Measurements from ENCODE around the gene HMCN2. TPM values are rescaled to one million over a fixed set of nuclear protein-coding genes. Genes with fewer than 3 reads are reported as not detected.

The HMCN2 gene
- total RNA-seq, 1 donor: under 0.01 TPM

DNA sequence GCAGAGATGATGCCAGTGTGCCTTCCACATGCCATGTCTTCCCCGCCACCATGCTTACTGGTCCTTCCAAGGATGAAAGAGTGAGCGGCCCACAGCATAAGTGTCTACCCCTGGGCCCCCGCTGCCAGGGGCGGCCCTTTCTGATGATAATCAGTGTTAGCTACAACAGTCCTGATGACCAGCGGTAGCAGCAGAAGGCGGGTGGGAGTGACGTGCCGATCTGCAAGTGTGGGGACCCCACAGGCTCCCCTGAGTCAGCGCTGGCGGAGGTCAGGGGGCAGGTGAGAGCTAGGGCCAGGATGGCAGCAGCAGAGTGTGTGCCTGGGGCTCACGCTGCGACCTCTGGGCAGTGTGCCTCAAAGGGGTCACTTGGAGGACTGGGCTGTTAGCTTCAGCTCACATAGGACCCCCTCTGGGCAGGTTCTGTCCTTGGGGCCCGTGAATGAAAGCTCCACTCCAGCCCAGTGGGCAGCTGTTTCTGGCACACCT, 80.4 kb downstream of the HMCN2 start:
- Histone ChIP-seq H3K27ac (ENCODE audit: low read depth, low read length) (no peak overlapping the region), H4K20me1 (ENCODE audit: insufficient read depth, low read length) (no peaks in the 10 kb centered on the region), H3K27me3 (ENCODE audit: insufficient read depth, low read length) (no peaks in the 10 kb centered on the region), H3K4me3 (ENCODE audit: insufficient read depth, low read length) (no peak overlapping the region), H3K4me1 (ENCODE audit: insufficient read depth, low read length) (no peaks in the 10 kb centered on the region), H3K4me2 (ENCODE audit: insufficient read depth, low read length) (no peak overlapping the region), H3K36me3 (ENCODE audit: insufficient read depth, low read length) (no peaks in the 10 kb centered on the region), H3K9me3 (ENCODE audit: low read depth, low read length) (no peaks in the 10 kb centered on the region), H2AFZ (ENCODE audit: low read length) (no peak overlapping the region), H3K79me2 (ENCODE audit: insufficient read depth, low read length) (no peaks in the 10 kb centered on the region)
- no peak for DNase-seq (ENCODE audit: insufficient read length, low spot score, missing footprints)
- TF ChIP-seq, protein P1, sequence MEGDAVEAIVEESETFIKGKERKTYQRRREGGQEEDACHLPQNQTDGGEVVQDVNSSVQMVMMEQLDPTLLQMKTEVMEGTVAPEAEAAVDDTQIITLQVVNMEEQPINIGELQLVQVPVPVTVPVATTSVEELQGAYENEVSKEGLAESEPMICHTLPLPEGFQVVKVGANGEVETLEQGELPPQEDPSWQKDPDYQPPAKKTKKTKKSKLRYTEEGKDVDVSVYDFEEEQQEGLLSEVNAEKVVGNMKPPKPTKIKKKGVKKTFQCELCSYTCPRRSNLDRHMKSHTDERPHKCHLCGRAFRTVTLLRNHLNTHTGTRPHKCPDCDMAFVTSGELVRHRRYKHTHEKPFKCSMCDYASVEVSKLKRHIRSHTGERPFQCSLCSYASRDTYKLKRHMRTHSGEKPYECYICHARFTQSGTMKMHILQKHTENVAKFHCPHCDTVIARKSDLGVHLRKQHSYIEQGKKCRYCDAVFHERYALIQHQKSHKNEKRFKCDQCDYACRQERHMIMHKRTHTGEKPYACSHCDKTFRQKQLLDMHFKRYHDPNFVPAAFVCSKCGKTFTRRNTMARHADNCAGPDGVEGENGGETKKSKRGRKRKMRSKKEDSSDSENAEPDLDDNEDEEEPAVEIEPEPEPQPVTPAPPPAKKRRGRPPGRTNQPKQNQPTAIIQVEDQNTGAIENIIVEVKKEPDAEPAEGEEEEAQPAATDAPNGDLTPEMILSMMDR (IDR thresholded peaks at IDR 0.05; ENCODE audit: extremely low read depth, low read depth, low read length): no peak

DNA sequence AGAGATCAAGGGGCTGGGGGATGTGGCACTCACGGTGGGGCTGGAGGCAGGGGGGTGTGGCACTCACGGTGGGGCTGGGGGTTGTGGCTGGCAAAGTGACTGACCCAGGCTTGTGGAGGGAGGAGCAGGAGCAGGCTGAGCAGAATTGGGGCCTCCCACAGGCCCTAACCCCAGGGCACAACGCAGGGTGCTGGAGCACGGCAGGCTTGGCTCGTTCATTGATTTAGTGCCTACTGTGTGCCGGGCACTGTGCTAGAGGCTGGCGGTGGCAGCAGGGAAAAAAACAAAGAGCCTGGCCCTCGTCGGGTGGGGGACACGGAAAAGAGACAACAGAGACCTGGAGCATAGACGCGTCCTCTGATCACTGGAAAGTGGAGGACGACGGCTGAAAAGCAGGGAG, 80.9 kb downstream of the HMCN2 start:
- no peak overlapping the region for H2AFZ ChIP-seq (ENCODE audit: low read length)
- no peaks in the 10 kb centered on the region for H3K36me3 ChIP-seq (ENCODE audit: insufficient read depth, low read length)
- no peak overlapping the region for H3K27ac ChIP-seq (ENCODE audit: low read depth, low read length)
- no peaks in the 10 kb centered on the region for H3K9me3 ChIP-seq (ENCODE audit: low read depth, low read length)
- H3K4me3 ChIP-seq (ENCODE audit: insufficient read depth, low read length): no peak overlapping the region
- H3K4me2 ChIP-seq (ENCODE audit: insufficient read depth, low read length): no peak overlapping the region
- no peaks in the 10 kb centered on the region for H3K4me1 ChIP-seq (ENCODE audit: insufficient read depth, low read length)
- DNase-seq (ENCODE audit: insufficient read length, low spot score, missing footprints): no peak
- no peaks in the 10 kb centered on the region for H3K27me3 ChIP-seq (ENCODE audit: insufficient read depth, low read length)
- TF ChIP-seq, protein P1 (IDR thresholded peaks at IDR 0.05; ENCODE audit: extremely low read depth, low read depth, low read length): no peak
- H4K20me1 ChIP-seq (ENCODE audit: insufficient read depth, low read length): no peaks in the 10 kb centered on the region
- no peaks in the 10 kb centered on the region for H3K79me2 ChIP-seq (ENCODE audit: insufficient read depth, low read length)

DNA sequence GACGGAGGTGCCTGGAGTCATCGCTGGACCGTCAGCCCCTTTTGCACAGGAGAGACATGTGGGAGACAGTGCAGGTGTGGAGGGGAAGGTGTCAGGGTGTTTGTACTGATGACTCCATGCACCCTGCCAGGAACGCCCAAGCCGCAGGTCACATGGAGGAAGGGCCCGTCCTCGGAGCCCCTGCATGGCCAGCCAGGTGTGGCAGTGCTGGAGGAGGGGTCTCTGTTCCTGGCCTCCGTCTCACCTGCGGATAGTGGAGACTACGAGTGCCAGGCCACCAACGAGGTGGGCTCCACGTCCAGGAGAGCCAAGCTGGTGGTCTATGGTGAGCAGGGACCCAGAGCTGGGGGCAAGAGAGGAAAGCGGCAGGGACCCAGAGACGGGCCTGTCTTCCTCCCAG, 81.5 kb downstream of the HMCN2 start:
- TF ChIP-seq, protein P1 (IDR thresholded peaks at IDR 0.05; ENCODE audit: extremely low read depth, low read depth, low read length): no peak
- Histone ChIP-seq H3K36me3 (ENCODE audit: insufficient read depth, low read length) (no peaks in the 10 kb centered on the region), H3K79me2 (ENCODE audit: insufficient read depth, low read length) (no peaks in the 10 kb centered on the region), H3K4me1 (ENCODE audit: insufficient read depth, low read length) (no peaks in the 10 kb centered on the region), H3K4me2 (ENCODE audit: insufficient read depth, low read length) (no peak overlapping the region), H3K27me3 (ENCODE audit: insufficient read depth, low read length) (no peaks in the 10 kb centered on the region), H3K4me3 (ENCODE audit: insufficient read depth, low read length) (no peak overlapping the region), H2AFZ (ENCODE audit: low read length) (no peak overlapping the region), H3K27ac (ENCODE audit: low read depth, low read length) (no peak overlapping the region), H3K9me3 (ENCODE audit: low read depth, low read length) (no peaks in the 10 kb centered on the region), H4K20me1 (ENCODE audit: insufficient read depth, low read length) (no peaks in the 10 kb centered on the region)
- no peak for DNase-seq (ENCODE audit: insufficient read length, low spot score, missing footprints)

DNA sequence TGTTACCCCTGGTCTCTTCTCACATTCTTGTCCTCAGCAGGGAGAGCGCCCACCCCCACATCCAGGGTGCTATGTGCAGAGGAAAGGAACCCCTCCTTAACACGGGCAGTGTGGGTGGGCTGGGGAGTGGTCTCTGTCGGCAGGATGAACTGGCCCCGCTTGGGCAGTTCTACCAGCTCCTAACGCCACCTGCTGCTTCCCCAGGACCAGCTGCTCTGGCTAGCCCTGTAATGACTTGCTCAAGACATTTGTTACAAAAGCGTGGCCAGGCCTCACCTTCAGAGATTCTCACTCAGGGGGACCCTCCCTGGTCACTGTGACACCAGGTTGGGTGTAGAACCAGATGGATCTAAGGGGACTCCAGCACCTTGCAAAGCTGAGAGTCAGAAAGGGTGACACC, 82.4 kb downstream of the HMCN2 start:
- no peaks in the 10 kb centered on the region for H3K27me3 ChIP-seq (ENCODE audit: insufficient read depth, low read length)

More for the DNA sequence above, 82.4 kb downstream of the HMCN2 start:
- Histone ChIP-seq H3K9me3 (ENCODE audit: low read depth, low read length) (no peaks in the 10 kb centered on the region), H2AFZ (ENCODE audit: low read length) (no peak overlapping the region), H3K4me1 (ENCODE audit: insufficient read depth, low read length) (no peaks in the 10 kb centered on the region), H3K79me2 (ENCODE audit: insufficient read depth, low read length) (no peaks in the 10 kb centered on the region), H3K36me3 (ENCODE audit: insufficient read depth, low read length) (no peaks in the 10 kb centered on the region), H3K4me2 (ENCODE audit: insufficient read depth, low read length) (no peak overlapping the region), H4K20me1 (ENCODE audit: insufficient read depth, low read length) (no peaks in the 10 kb centered on the region), H3K27ac (ENCODE audit: low read depth, low read length) (no peak overlapping the region), H3K4me3 (ENCODE audit: insufficient read depth, low read length) (no peak overlapping the region)
- DNase-seq (ENCODE audit: insufficient read length, low spot score, missing footprints): no peak
- TF ChIP-seq, protein P1 (IDR thresholded peaks at IDR 0.05; ENCODE audit: extremely low read depth, low read depth, low read length): no peak
